K562 (cell line): ENCODE data around the gene SUPT3H. TPM values are rescaled to one million over a fixed set of nuclear protein-coding genes. Genes with fewer than 3 reads are reported as not detected.

ENCODE experiments used
- BCL6 ChIP-seq: fragments of 250-450 bp; sonication (Bioruptor Pico); IDR thresholded peaks from 2 replicates; pipeline ENCODE4 v1.4.0; 2020
- BMI1 ChIP-seq: fragments of 150-350 bp; IDR thresholded peaks from 2 replicates; pipeline ENCODE4 v1.6.1; 2014; ENCODE audit warnings: low read length
- CCNT2 ChIP-seq: IDR thresholded peaks from 2 replicates; pipeline ENCODE4 v1.6.1; 2011; ENCODE audit warnings: borderline replicate concordance, low read depth, mild to moderate bottlenecking, moderate library complexity, mixed read lengths, low read length; ENCODE audit not compliant: insufficient read length; ENCODE audit errors: extremely low read depth
- CEBPZ ChIP-seq: fragments of 150-350 bp; IDR thresholded peaks from 2 replicates; pipeline ENCODE4 v1.6.1; 2014; ENCODE audit warnings: low read depth, mild to moderate bottlenecking, low read length, borderline replicate concordance
- CTCFL ChIP-seq: IDR thresholded peaks from 2 replicates; pipeline ENCODE4 v1.6.1; 2011; ENCODE audit warnings: borderline replicate concordance, low read depth, mild to moderate bottlenecking, moderate library complexity, low read length; ENCODE audit not compliant: insufficient read depth, poor library complexity, severe bottlenecking
- FUS ChIP-seq: fragments of 200-400 bp; formaldehyde crosslinking; optimal IDR thresholded peaks from 2 replicates; pipeline ENCODE3; 2017; ENCODE audit warnings: low read depth, low read length
- MAFG ChIP-seq: fragments of 450-650 bp; conservative IDR thresholded peaks from 2 replicates; pipeline ENCODE4 v1.6.1; 2016; ENCODE audit warnings: missing genetic modification characterization, missing compliant biosample characterization
- MCM3 ChIP-seq: fragments of 450-650 bp; IDR thresholded peaks from 2 replicates; pipeline ENCODE4 v1.6.1; 2016
- PCBP2 ChIP-seq: fragments of 200-400 bp; formaldehyde crosslinking; IDR thresholded peaks from 2 replicates; pipeline ENCODE4 v1.6.1; 2018; ENCODE audit warnings: low read length, low read depth, mild to moderate bottlenecking, moderate library complexity; ENCODE audit not compliant: poor library complexity, severe bottlenecking
- POLR2AphosphoS2 ChIP-seq: IDR thresholded peaks from 2 replicates; pipeline ENCODE4 v1.6.1; 2012; ENCODE audit warnings: low read length, improper control_type of control experiment
- TAF1 ChIP-seq: IDR thresholded peaks from 2 replicates; pipeline ENCODE4 v1.6.1; 2011; ENCODE audit warnings: mild to moderate bottlenecking, low read length, moderate library complexity; ENCODE audit not compliant: insufficient read depth, control insufficient read depth, severe bottlenecking; ENCODE audit errors: extremely low read depth
- TRIM24 ChIP-seq, 2 experiments: fragments of 450-650 bp; IDR thresholded peaks; 2 replicates each; pipeline ENCODE4 v1.6.1; 2016
- ZNF316 ChIP-seq: fragments of 450-650 bp; IDR thresholded peaks from 2 replicates; pipeline ENCODE4 v1.6.1; 2016
- ZNF395 ChIP-seq: fragments of 200-800 bp; sonication (Bioruptor generic); IDR thresholded peaks from 2 replicates; pipeline ENCODE4 v1.6.1; 2017; ENCODE audit warnings: missing genetic modification characterization, missing compliant biosample characterization
- ZNF512 ChIP-seq: IDR thresholded peaks from 2 replicates; pipeline ENCODE4 v1.6.1; 2016; ENCODE audit warnings: missing genetic modification characterization, missing compliant biosample characterization
- ZNF76 ChIP-seq: fragments of 250-450 bp; sonication (Bioruptor Pico); IDR thresholded peaks from 2 replicates; pipeline ENCODE4 v1.4.0; 2020; ENCODE audit warnings: mild to moderate bottlenecking, moderate library complexity, borderline replicate concordance
- polyA plus RNA-seq, 8 experiments: library from polyadenylated mRNA; depleted of rRNA in 4 of 8; stranded (reverse) in 5 of 8; unstranded in 3 of 8; fragments of >200 nt; fragmentation: Nextera tagmentation in 2 of 8; fragmentation: Illumina TruSeq in 1 of 8; extraction: Ambion mirVana in 2 of 8; extraction: Trizol in 1 of 8; gene quantifications; 2 replicates each; pipeline versions ENCODE4 v1.2.1 to v1.2.3, GENCODE V29; 2011 to 2014; ENCODE audit warnings: inconsistent platforms in 1 of 8, missing spikeins in 1 of 8
- total RNA-seq, 7 experiments: library from RNA; depleted of rRNA in 6 of 7; stranded (reverse); fragments of >200 nt in 6 of 7; fragmentation: Illumina TruSeq in 2 of 7; extraction: Trizol in 2 of 7; gene quantifications; 2 replicates each; pipeline versions ENCODE4 v1.2.1 to v1.2.3, GENCODE V29; 2011 to 2021; ENCODE audit warnings: low replicate concordance in 1 of 7

SUPT3H gene
- total and polyA plus RNA-seq, 9 of the 15 experiments (the other 6 are each of a cell fraction or from before 2014, with no cell fraction given), result 7.2 to 16.3 (median 11.9) TPM

GRCh38 chr6:45222380-45222779 is 155.4 kb downstream of the SUPT3H start (continued):
- TF ChIP-seq CEBPZ (no peak), PCBP2 (no peak), TAF1 (no peak), BMI1 (no peak), ZNF512 (tag) (no peak), BCL6 (CRISPR knock-in tag) (no peak), TRIM24 (IDR thresholded peaks at IDR 0.05) (peak in 1 of 2 experiments; percentile 10; a peak in 1 of 4 replicates), CTCFL (no peak), ZNF395 (0 out of 2 replicates have a peak, but pooled peaks have one; percentile 37), MAFG (tag) (peak; percentile 56; the same call in 1 of the 2 replicates), MCM3 (no peak), CCNT2 (no peak), ZNF316 (peak; percentile 80), ZNF76 (CRISPR knock-in tag) (no peak), FUS (no peak), POLR2AphosphoS2 (no peak)
